K562 (cell line): ENCODE data around the gene PIGQ.

Experiments
- CEBPB ChIP-seq: fragments of 450-650 bp; IDR thresholded peaks from 2 replicates; pipeline ENCODE4 v1.6.1; 2016; ENCODE audit warnings: missing genetic modification characterization, missing compliant biosample characterization
- E2F5 ChIP-seq: sonication (generic); formaldehyde crosslinking; IDR thresholded peaks from 2 replicates; pipeline ENCODE4 v1.8.0; 2022; ENCODE audit warnings: mild to moderate bottlenecking, missing genetic modification reagents
- ELF1 ChIP-seq: fragments of 200-800 bp; sonication (Bioruptor generic); IDR thresholded peaks from 2 replicates; pipeline ENCODE4 v1.6.1; 2016; ENCODE audit warnings: missing genetic modification characterization, missing compliant biosample characterization
- EZH2 ChIP-seq: IDR thresholded peaks from 2 replicates; pipeline ENCODE4 v1.6.1; 2012; ENCODE audit warnings: low read depth, mild to moderate bottlenecking, inconsistent platforms, low read length, borderline replicate concordance
- FOXK1 ChIP-seq: sonication (generic); formaldehyde crosslinking; IDR thresholded peaks from 2 replicates; pipeline ENCODE4 v1.8.0; 2022; ENCODE audit warnings: missing genetic modification reagents, mild to moderate bottlenecking, borderline replicate concordance
- JUN ChIP-seq, 2 experiments: sonication (generic) in 1 of 2; formaldehyde crosslinking in 1 of 2; IDR thresholded peaks; 2 replicates each; pipeline versions ENCODE4 v1.6.1 to v1.8.0; 2012 to 2022; ENCODE audit warnings: borderline replicate concordance in 2 of 2, mild to moderate bottlenecking in 2 of 2, improper control_type of control experiment in 1 of 2, low read depth in 1 of 2, low read length in 1 of 2, missing genetic modification reagents in 1 of 2
- LEF1 ChIP-seq: fragments of 450-650 bp; IDR thresholded peaks from 2 replicates; pipeline ENCODE4 v1.6.1; 2016; ENCODE audit warnings: mild to moderate bottlenecking
- REST ChIP-seq, 2 experiments: fragments of 450-650 bp; formaldehyde crosslinking in 1 of 2; IDR thresholded peaks; 2 replicates each; pipeline versions ENCODE4 v1.4.0 to v1.6.1; 2014 to 2020; ENCODE audit warnings: mild to moderate bottlenecking in 2 of 2, borderline replicate concordance in 1 of 2, low read depth in 1 of 2
- STAT5B ChIP-seq: fragments of 250-450 bp; sonication (Bioruptor Pico); IDR thresholded peaks from 2 replicates; pipeline ENCODE4 v1.8.0; 2021; ENCODE audit warnings: mild to moderate bottlenecking, inconsistent platforms
- TBL1XR1 ChIP-seq, 2 experiments: IDR thresholded peaks; 2 replicates each; pipeline ENCODE4 v1.6.1; 2012; ENCODE audit warnings: improper control_type of control experiment in 2 of 2, low read length in 2 of 2, mild to moderate bottlenecking in 1 of 2
- ZBTB8A ChIP-seq: fragments of 450-650 bp; IDR thresholded peaks from 2 replicates; pipeline ENCODE4 v1.6.1; 2018; ENCODE audit warnings: mild to moderate bottlenecking, moderate library complexity; ENCODE audit not compliant: partially characterized antibody
- ZNF785 ChIP-seq: fragments of 250-450 bp; sonication (Bioruptor Pico); IDR thresholded peaks from 2 replicates; pipeline ENCODE4 v1.4.0; 2020; ENCODE audit warnings: mild to moderate bottlenecking
- TF ChIP-seq, protein P1 (sequence below), 3 experiments: IDR thresholded peaks in 2 of 3; conservative IDR thresholded peaks in 1 of 3; 2 replicates each; pipeline ENCODE4 v1.5.1; 2011 to 2012; ENCODE audit warnings: low read length in 3 of 3, mild to moderate bottlenecking in 3 of 3, control low read depth in 2 of 3, improper control_type of control experiment in 1 of 3, inconsistent platforms in 1 of 3, low read depth in 1 of 3, mixed read lengths in 1 of 3, moderate library complexity in 1 of 3; ENCODE audit not compliant: insufficient read depth in 2 of 3

- no peak for TF ChIP-seq JUN (IDR thresholded peaks at IDR 0.05; ENCODE audit: borderline replicate concordance, low read depth, low read length)
- no peak for TF ChIP-seq JUN (CRISPR knock-in tag; IDR thresholded peaks at IDR 0.05; ENCODE audit: borderline replicate concordance)
- TF ChIP-seq, protein P1, sequence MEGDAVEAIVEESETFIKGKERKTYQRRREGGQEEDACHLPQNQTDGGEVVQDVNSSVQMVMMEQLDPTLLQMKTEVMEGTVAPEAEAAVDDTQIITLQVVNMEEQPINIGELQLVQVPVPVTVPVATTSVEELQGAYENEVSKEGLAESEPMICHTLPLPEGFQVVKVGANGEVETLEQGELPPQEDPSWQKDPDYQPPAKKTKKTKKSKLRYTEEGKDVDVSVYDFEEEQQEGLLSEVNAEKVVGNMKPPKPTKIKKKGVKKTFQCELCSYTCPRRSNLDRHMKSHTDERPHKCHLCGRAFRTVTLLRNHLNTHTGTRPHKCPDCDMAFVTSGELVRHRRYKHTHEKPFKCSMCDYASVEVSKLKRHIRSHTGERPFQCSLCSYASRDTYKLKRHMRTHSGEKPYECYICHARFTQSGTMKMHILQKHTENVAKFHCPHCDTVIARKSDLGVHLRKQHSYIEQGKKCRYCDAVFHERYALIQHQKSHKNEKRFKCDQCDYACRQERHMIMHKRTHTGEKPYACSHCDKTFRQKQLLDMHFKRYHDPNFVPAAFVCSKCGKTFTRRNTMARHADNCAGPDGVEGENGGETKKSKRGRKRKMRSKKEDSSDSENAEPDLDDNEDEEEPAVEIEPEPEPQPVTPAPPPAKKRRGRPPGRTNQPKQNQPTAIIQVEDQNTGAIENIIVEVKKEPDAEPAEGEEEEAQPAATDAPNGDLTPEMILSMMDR (IDR thresholded peaks at IDR 0.05 in 2 of 3, conservative IDR thresholded peaks at IDR 0.05 in 1 of 3; ENCODE audit: insufficient read depth in 2 of 3, low read depth in 1 of 3, low read length in 3 of 3) = no peak
- TF ChIP-seq CEBPB (tag) = no peak
- no peak for TF ChIP-seq STAT5B (CRISPR knock-in tag)
- no peak for TF ChIP-seq ZBTB8A
- no peak for TF ChIP-seq ZNF785 (CRISPR knock-in tag)
- TF ChIP-seq TBL1XR1 (IDR thresholded peaks at IDR 0.05; ENCODE audit: low read length in 2 of 2) = no peak
- no peak for TF ChIP-seq EZH2
- TF ChIP-seq LEF1 = no peak
- TF ChIP-seq REST (IDR thresholded peaks at IDR 0.05; ENCODE audit: borderline replicate concordance) = no peak
- no peak for TF ChIP-seq REST (CRISPR knock-in tag; IDR thresholded peaks at IDR 0.05; ENCODE audit: low read depth)
- TF ChIP-seq FOXK1 = no peak
- TF ChIP-seq E2F5 = no peak
- TF ChIP-seq ELF1 (tag) = no peak
Observed at GRCh38 chr16:591892-592517, 22.2 kb downstream of the PIGQ start.
